GM23338 (cell line): ENCODE measurements around the gene RPL22. TPM values are rescaled to one million over a fixed set of nuclear protein-coding genes. Genes with fewer than 3 reads are reported as not detected.

Experiments used
- ATAC-seq: fragments of 200-7000 bp; cut with Tn5 transposase; 3 replicates; pipeline ENCODE4 v1.9.1; 2020
- DNase-seq: peaks from one replicate; pipeline ENCODE4 v3.0.0-alpha.2; 2015; ENCODE audit warnings: low spot score
- H2AFZ ChIP-seq: fragments of 200-600 bp; sonication (generic); 2 replicates; pipeline ENCODE4 v1.8.0; 2016; ENCODE audit warnings: antibody characterized with exemption, mild to moderate bottlenecking, moderate library complexity
- H3F3A ChIP-seq: fragments of 200-600 bp; sonication (generic); replicated peaks from 2 replicates; pipeline ENCODE4 v1.8.0; 2017; ENCODE audit warnings: antibody characterized with exemption, mixed run types, low read depth
- H3K27ac ChIP-seq: fragments of 200-600 bp; sonication (generic); 2 replicates; pipeline ENCODE4 v1.6.1; 2016; ENCODE audit warnings: low read depth
- H3K27me3 ChIP-seq: fragments of 200-600 bp; sonication (generic); 2 replicates; pipeline ENCODE4 v1.8.0; 2016; ENCODE audit warnings: mild to moderate bottlenecking, mixed run types, moderate library complexity; ENCODE audit not compliant: insufficient read depth
- H3K36me3 ChIP-seq: fragments of 200-600 bp; sonication (generic); 2 replicates; pipeline ENCODE4 v1.8.0; 2016; ENCODE audit warnings: mild to moderate bottlenecking; ENCODE audit not compliant: insufficient read depth
- H3K4me1 ChIP-seq: fragments of 200-600 bp; sonication (generic); 2 replicates; pipeline ENCODE4 v1.8.0; 2016; ENCODE audit warnings: mild to moderate bottlenecking, moderate library complexity; ENCODE audit not compliant: insufficient read depth
- H3K4me2 ChIP-seq: fragments of 200-600 bp; sonication (generic); 2 replicates; pipeline ENCODE4 v1.7.1; 2017; ENCODE audit warnings: mixed run types
- H3K4me3 ChIP-seq: fragments of 200-600 bp; sonication (generic); 2 replicates; pipeline ENCODE4 v1.6.1; 2016; ENCODE audit warnings: mixed run types
- H3K79me2 ChIP-seq: fragments of 200-600 bp; sonication (generic); replicated peaks from 2 replicates; pipeline ENCODE4 v1.8.0; 2017; ENCODE audit warnings: mild to moderate bottlenecking; ENCODE audit not compliant: insufficient read depth
- H3K9me2 ChIP-seq: fragments of 200-600 bp; sonication (generic); 2 replicates; pipeline ENCODE4 v1.8.0; 2017; ENCODE audit not compliant: insufficient read depth
- H4K20me1 ChIP-seq: fragments of 200-600 bp; sonication (generic); replicated peaks from 2 replicates; pipeline ENCODE4 v1.8.0; 2017; ENCODE audit warnings: mild to moderate bottlenecking; ENCODE audit not compliant: insufficient read depth
- H3K27ac Mint-ChIP-seq: 2 replicates; pipeline ENCODE4 v1.8.0; 2020; ENCODE audit warnings: inconsistent platforms, mild to moderate bottlenecking, moderate library complexity, mixed read lengths
- H3K27me3 Mint-ChIP-seq: 3 replicates; pipeline ENCODE4 v1.8.0; 2022; ENCODE audit warnings: low read depth, mild to moderate bottlenecking, moderate library complexity, mixed read lengths, inconsistent platforms; ENCODE audit not compliant: insufficient read depth, poor library complexity
- H3K36me3 Mint-ChIP-seq: 3 replicates; pipeline ENCODE4 v1.8.0; 2021; ENCODE audit warnings: low read depth, mild to moderate bottlenecking, inconsistent platforms, moderate library complexity, mixed read lengths
- H3K4me1 Mint-ChIP-seq: 3 replicates; pipeline ENCODE4 v1.8.0; 2020; ENCODE audit warnings: mild to moderate bottlenecking, inconsistent platforms, mixed read lengths
- H3K4me3 Mint-ChIP-seq: 3 replicates; pipeline ENCODE4 v1.8.0; 2021; ENCODE audit warnings: moderate library complexity, mild to moderate bottlenecking, inconsistent platforms, mixed read lengths
- H3K9me3 Mint-ChIP-seq: 3 replicates; pipeline ENCODE4 v1.8.0; 2020; ENCODE audit warnings: moderate library complexity, mild to moderate bottlenecking, inconsistent platforms, mixed read lengths
- CREB1 ChIP-seq: fragments of 250-450 bp; sonication (Bioruptor Pico); IDR thresholded peaks from 2 replicates; pipeline ENCODE4 v1.5.0; 2020; ENCODE audit warnings: low read depth, mild to moderate bottlenecking, moderate library complexity
- CTCF ChIP-seq, 2 experiments: fragments of 200-600 bp in 1 of 2; sonication (generic) in 1 of 2; conservative IDR thresholded peaks; 2 replicates each; pipeline versions ENCODE4 v1.5.1 to v1.6.1; 2016 to 2017; ENCODE audit warnings: antibody characterized with exemption in 2 of 2, low read depth in 2 of 2, mild to moderate bottlenecking in 2 of 2, moderate library complexity in 1 of 2
- EZH2 ChIP-seq: fragments of 200-600 bp; sonication (generic); IDR thresholded peaks from one replicate; pipeline ENCODE4 v1.8.0; 2017; ENCODE audit warnings: antibody characterized with exemption, mild to moderate bottlenecking, low read depth; ENCODE audit not compliant: unreplicated experiment
- EZH2phosphoT487 ChIP-seq: fragments of 200-600 bp; sonication (generic); IDR thresholded peaks from one replicate; pipeline ENCODE4 v1.8.1; 2018; ENCODE audit warnings: antibody characterized with exemption; ENCODE audit not compliant: unreplicated experiment
- JUNB ChIP-seq: IDR thresholded peaks from one replicate; pipeline ENCODE4 v1.6.1; 2016; ENCODE audit warnings: antibody characterized with exemption; ENCODE audit not compliant: unreplicated experiment
- REST ChIP-seq: IDR thresholded peaks from one replicate; pipeline ENCODE4 v1.6.1; 2018; ENCODE audit warnings: antibody characterized with exemption; ENCODE audit not compliant: unreplicated experiment
- STAT1 ChIP-seq: IDR thresholded peaks from one replicate; pipeline ENCODE4 v1.6.1; 2016; ENCODE audit warnings: antibody characterized with exemption; ENCODE audit not compliant: unreplicated experiment
- ZNF114 ChIP-seq: fragments of 250-450 bp; sonication (Bioruptor Pico); IDR thresholded peaks from 2 replicates; pipeline ENCODE4 v1.5.0; 2020; ENCODE audit warnings: mild to moderate bottlenecking, moderate library complexity
- ZNF331 ChIP-seq: fragments of 250-450 bp; sonication (Bioruptor Pico); IDR thresholded peaks from 2 replicates; pipeline ENCODE4 v1.5.0; 2020; ENCODE audit warnings: low read depth, mild to moderate bottlenecking, moderate library complexity
- ZNF462 ChIP-seq: fragments of 250-450 bp; sonication (Bioruptor Pico); IDR thresholded peaks from 2 replicates; pipeline ENCODE4 v1.5.0; 2020; ENCODE audit warnings: mild to moderate bottlenecking, moderate library complexity
- polyA plus RNA-seq: library from polyadenylated mRNA; unstranded; fragments of >200 nt; fragmentation: Nextera tagmentation; extraction: Ambion mirVana; gene quantifications from 2 replicates; pipeline ENCODE4 v1.2.1, GENCODE V29; 2016
- total RNA-seq: library from RNA; depleted of rRNA; stranded (reverse); fragments of >200 nt; shearing (Covaris generic); gene quantifications from 2 replicates; pipeline ENCODE4 v1.2.3, GENCODE V29; 2014

The RPL22 gene
- total and polyA plus RNA-seq, 2 experiments from 2014 or later = 145 to 818 TPM

- no peak for ATAC-seq
- peaks cover 40% of the 10 kb centered on the region for H3F3A ChIP-seq
- no peak overlapping the region for H3K4me3 Mint-ChIP-seq
- no peak for TF ChIP-seq ZNF462 (CRISPR knock-in tag)
- no peak for TF ChIP-seq ZNF331 (CRISPR knock-in tag)
- no peak for TF ChIP-seq JUNB
- TF ChIP-seq CREB1 = no peak
- no peak for TF ChIP-seq STAT1
- TF ChIP-seq ZNF114 (CRISPR knock-in tag) = no peak
- TF ChIP-seq EZH2phosphoT487 = no peak
- no peak for TF ChIP-seq EZH2
- no peak for TF ChIP-seq CTCF (conservative IDR thresholded peaks at IDR 0.05; ENCODE audit: low read depth in 2 of 2)
- no peak for TF ChIP-seq REST
- peaks cover 37% of the 10 kb centered on the region for H3K4me1 ChIP-seq
- H3K27ac Mint-ChIP-seq = no peak overlapping the region
- H3K9me2 ChIP-seq = no peaks in the 10 kb centered on the region
- no peak overlapping the region for H2AFZ ChIP-seq
- peaks cover 36% of the 10 kb centered on the region for H3K79me2 ChIP-seq
- peaks cover 11% of the 10 kb centered on the region; the same call in 1 of the 2 replicates for H3K36me3 ChIP-seq
- H3K4me1 Mint-ChIP-seq = peaks cover 48% of the 10 kb centered on the region
- peaks cover 26% of the 10 kb centered on the region for H4K20me1 ChIP-seq
- no peak overlapping the region for H3K27ac ChIP-seq
- peak overlapping the region; percentile 79; the same call in 1 of the 2 replicates for H3K4me2 ChIP-seq
- H3K4me3 ChIP-seq = no peak overlapping the region
- H3K9me3 Mint-ChIP-seq = no peaks in the 10 kb centered on the region
- peaks cover 36% of the 10 kb centered on the region for H3K27me3 Mint-ChIP-seq
- H3K36me3 Mint-ChIP-seq = peaks cover 25% of the 10 kb centered on the region
- peaks cover 3% of the 10 kb centered on the region; the same call in 1 of the 2 replicates for H3K27me3 ChIP-seq
- no peak for DNase-seq
Observed at GRCh38 chr1:6237093-6237492, 37.7 kb upstream of the RPL22 start.
